Measurements from ENCODE around the gene WDR64.
A peak's percentile ranks its signal among the peaks of the same experiment; 100 is the strongest.

The WDR64 gene

GRCh38 chr1:241652012-241652411 lies at the start of gene WDR64:
Gene WDR64, plus strand, starts transcription at chr1:241652281. Its CDS starts 204 bp downstream, at chr1:241652485.
- no peak for DNase-seq (ENCODE audit: low spot score)

GRCh38 chr1:241603731-241604245 lies 48.3 kb upstream of the WDR64 start:
- no peak for DNase-seq (ENCODE audit: low spot score)

GRCh38 chr1:241605146-241605805 lies 46.8 kb upstream of the WDR64 start:
- DNase-seq (ENCODE audit: low spot score) = peak; percentile 39

- no peak for DNase-seq (ENCODE audit: low spot score)
Measured at GRCh38 chr1:241606544-241606943, 45.5 kb upstream of the WDR64 start.

- no peak for DNase-seq (ENCODE audit: low spot score)
Measured at GRCh38 chr1:241607497-241607896, 44.6 kb upstream of the WDR64 start.

GRCh38 chr1:241608379-241609033 lies 43.6 kb upstream of the WDR64 start:
- no peak for DNase-seq (ENCODE audit: low spot score)

- no peak for DNase-seq (ENCODE audit: low spot score)
Measured at GRCh38 chr1:241610056-241610815, 41.8 kb upstream of the WDR64 start.

GRCh38 chr1:241611063-241611462 lies 41.0 kb upstream of the WDR64 start:
- peak; percentile 53 for DNase-seq (ENCODE audit: low spot score)

GRCh38 chr1:241611736-241612135 lies 40.3 kb upstream of the WDR64 start:
- DNase-seq (ENCODE audit: low spot score) = no peak

- no peak for DNase-seq (ENCODE audit: low spot score)
Measured at GRCh38 chr1:241612533-241613477, 39.3 kb upstream of the WDR64 start.

- DNase-seq (ENCODE audit: low spot score) = no peak
Measured at GRCh38 chr1:241614144-241614543, 37.9 kb upstream of the WDR64 start.

GRCh38 chr1:241614572-241614971 lies 37.5 kb upstream of the WDR64 start:
- DNase-seq (ENCODE audit: low spot score) = no peak

GRCh38 chr1:241615043-241615974 lies 36.8 kb upstream of the WDR64 start:
- no peak for DNase-seq (ENCODE audit: low spot score)

GRCh38 chr1:241617426-241617825 lies 34.7 kb upstream of the WDR64 start:
- no peak for DNase-seq (ENCODE audit: low spot score)

- DNase-seq (ENCODE audit: low spot score) = no peak
Measured at GRCh38 chr1:241622669-241623068, 29.4 kb upstream of the WDR64 start.

- no peak for DNase-seq (ENCODE audit: low spot score)
Measured at GRCh38 chr1:241624935-241625334, 27.1 kb upstream of the WDR64 start.

GRCh38 chr1:241627453-241628259 lies 24.4 kb upstream of the WDR64 start:
- DNase-seq (ENCODE audit: low spot score) = no peak

GRCh38 chr1:241630005-241630404 lies 22.1 kb upstream of the WDR64 start:
- DNase-seq (ENCODE audit: low spot score) = no peak

GRCh38 chr1:241630476-241630875 lies 21.6 kb upstream of the WDR64 start:
- no peak for DNase-seq (ENCODE audit: low spot score)

GRCh38 chr1:241630899-241631298 lies 21.2 kb upstream of the WDR64 start:
- DNase-seq (ENCODE audit: low spot score) = no peak

Data from D341Med (cell line).